Liver (tissue), 9 donors: ENCODE results near the gene GPR39. TPM values are rescaled to one million over a fixed set of nuclear protein-coding genes. Genes with fewer than 3 reads are reported as not detected.

ENCODE experiments used
- DNase-seq: peaks from one replicate; pipeline ENCODE4 v3.0.0-alpha.2; 2017; ENCODE audit warnings: low spot score
- H3K27ac ChIP-seq, 2 donors: one replicate each; pipeline ENCODE4 v1.7.0; 2013; ENCODE audit warnings: inconsistent platforms in 2 of 2, low read length in 2 of 2, control low read depth in 1 of 2, low read depth in 1 of 2, mild to moderate bottlenecking in 1 of 2
- H3K27me3 ChIP-seq, 4 donors: one replicate each; pipeline versions ENCODE4 v1.6.1 to v1.7.0; 2013; ENCODE audit warnings: low read length in 3 of 4, inconsistent platforms in 1 of 4, mild to moderate bottlenecking in 1 of 4, moderate library complexity in 1 of 4; ENCODE audit not compliant: control insufficient read depth in 4 of 4, insufficient read depth in 4 of 4
- H3K36me3 ChIP-seq, 4 donors: one replicate each; pipeline versions ENCODE4 v1.6.1 to v1.7.0; 2013; ENCODE audit warnings: low read length in 3 of 4, mild to moderate bottlenecking in 3 of 4, low read depth in 1 of 4, moderate library complexity in 1 of 4; ENCODE audit not compliant: control insufficient read depth in 4 of 4, insufficient read depth in 3 of 4
- H3K4me1 ChIP-seq, 4 donors: one replicate each; pipeline versions ENCODE4 v1.6.1 to v1.7.0; 2013; ENCODE audit warnings: low read length in 3 of 4, mild to moderate bottlenecking in 3 of 4, moderate library complexity in 1 of 4; ENCODE audit not compliant: control insufficient read depth in 4 of 4, insufficient read depth in 4 of 4
- H3K4me3 ChIP-seq, 3 donors: one replicate each; pipeline versions ENCODE4 v1.6.1 to v1.7.0; 2013; ENCODE audit warnings: low read length in 3 of 3, control low read depth in 1 of 3, low read depth in 1 of 3, mild to moderate bottlenecking in 1 of 3
- H3K9ac ChIP-seq, 2 donors: one replicate each; pipeline ENCODE4 v1.7.0; 2013; ENCODE audit warnings: low read length in 2 of 2, mild to moderate bottlenecking in 2 of 2, moderate library complexity in 2 of 2, control low read depth in 1 of 2, low read depth in 1 of 2
- H3K9me3 ChIP-seq, 4 donors: one replicate each; pipeline versions ENCODE4 v1.6.1 to v1.7.0; 2013; ENCODE audit warnings: low read length in 3 of 4; ENCODE audit not compliant: control insufficient read depth in 4 of 4
- EGR1 ChIP-seq, 2 donors: IDR thresholded peaks; 2 replicates each; pipeline ENCODE4 v1.6.1; 2016 to 2018; ENCODE audit warnings: antibody characterized with exemption in 2 of 2, low read depth in 2 of 2
- FOXA1 ChIP-seq: IDR thresholded peaks from 2 replicates; pipeline ENCODE4 v1.6.1; 2016; ENCODE audit warnings: antibody characterized with exemption
- FOXA2 ChIP-seq: IDR thresholded peaks from 2 replicates; pipeline ENCODE4 v1.6.1; 2016; ENCODE audit warnings: antibody characterized with exemption
- GABPA ChIP-seq, 2 donors: IDR thresholded peaks in 1 of 2; conservative IDR thresholded peaks in 1 of 2; 2 replicates each; pipeline ENCODE4 v1.6.1; 2016; ENCODE audit warnings: antibody characterized with exemption in 2 of 2, mild to moderate bottlenecking in 1 of 2, moderate library complexity in 1 of 2
- HNF4A ChIP-seq, 2 donors: conservative IDR thresholded peaks; 2 replicates each; pipeline ENCODE4 v1.6.1; 2016; ENCODE audit warnings: antibody characterized with exemption in 2 of 2, mild to moderate bottlenecking in 2 of 2
- HNF4G ChIP-seq: IDR thresholded peaks from 2 replicates; pipeline ENCODE4 v1.6.1; 2016; ENCODE audit warnings: antibody characterized with exemption
- JUND ChIP-seq, 2 donors: IDR thresholded peaks; 2 replicates each; pipeline ENCODE4 v1.6.1; 2016; ENCODE audit warnings: antibody characterized with exemption in 2 of 2
- NR2F2 ChIP-seq: IDR thresholded peaks from 2 replicates; pipeline ENCODE4 v1.6.1; 2016; ENCODE audit warnings: antibody characterized with exemption
- RAD21 ChIP-seq, 2 donors: IDR thresholded peaks; 2 replicates each; pipeline ENCODE4 v1.6.1; 2016; ENCODE audit warnings: antibody characterized with exemption in 2 of 2, mild to moderate bottlenecking in 2 of 2
- RXRA ChIP-seq, 2 donors: IDR thresholded peaks; 2 replicates each; pipeline ENCODE4 v1.6.1; 2017 to 2018; ENCODE audit warnings: antibody characterized with exemption in 2 of 2, mild to moderate bottlenecking in 1 of 2
- SP1 ChIP-seq: IDR thresholded peaks from 2 replicates; pipeline ENCODE4 v1.6.1; 2018; ENCODE audit warnings: antibody characterized with exemption, mild to moderate bottlenecking
- TAF1 ChIP-seq: conservative IDR thresholded peaks from 2 replicates; pipeline ENCODE4 v1.6.1; 2016; ENCODE audit warnings: antibody characterized with exemption, mild to moderate bottlenecking
- YY1 ChIP-seq: IDR thresholded peaks from 2 replicates; pipeline ENCODE4 v1.6.1; 2016; ENCODE audit warnings: antibody characterized with exemption, mild to moderate bottlenecking
- WGBS: extraction: QIAGEN DNeasy Blood & Tissue Kit; methylation state at CpG from one replicate; pipeline ENCODE4 v1.1.7; 2013; 5-methylcytosine and 5-hydroxymethylcytosine counted together
- polyA plus RNA-seq, 2 donors: library from polyadenylated mRNA; stranded (reverse) in 1 of 2; unstranded in 1 of 2; fragments of 200-250 nt in 1 of 2; fragments of >200 nt in 1 of 2; fragmentation: Nextera tagmentation in 1 of 2; extraction: Ambion mirVana in 1 of 2; gene quantifications; one replicate each; pipeline versions ENCODE4 v1.2.1 to v1.2.3, GENCODE V29; 2013 to 2015
- total RNA-seq, 2 donors: library from RNA; depleted of rRNA; stranded (reverse); fragments of >200 nt; gene quantifications; one replicate each; pipeline ENCODE4 v1.2.3, GENCODE V29; 2014
- TF ChIP-seq, protein P1 (sequence below): fragments of 150-350 bp; IDR thresholded peaks from 2 replicates; pipeline ENCODE4 v1.5.1; 2017; ENCODE audit warnings: improper control_type of control experiment, low read depth, low read length; ENCODE audit not compliant: missing input control
- TF ChIP-seq, protein P2 (sequence below): IDR thresholded peaks from 2 replicates; pipeline ENCODE4 v1.6.1; 2016; ENCODE audit warnings: antibody characterized with exemption, mild to moderate bottlenecking
- TF ChIP-seq, protein P3 (sequence below): IDR thresholded peaks from 2 replicates; pipeline ENCODE4 v1.6.1; 2016; ENCODE audit warnings: antibody characterized with exemption
- TF ChIP-seq, protein P4 (sequence below): IDR thresholded peaks from 2 replicates; pipeline ENCODE4 v1.6.1; 2016; ENCODE audit warnings: antibody characterized with exemption
- TF ChIP-seq, protein P5 (sequence below): IDR thresholded peaks from 2 replicates; pipeline ENCODE4 v1.6.1; 2016; ENCODE audit warnings: antibody characterized with exemption
- donor health status: healthy.
- donor health status: healthy.
- donor health status: healthy.
- donor health status: healthy.
- donor health status: healthy.

GPR39 gene
- total and polyA plus RNA-seq, 4 donors, result 2.2 to 13.0 (median 2.8) TPM

DNA sequence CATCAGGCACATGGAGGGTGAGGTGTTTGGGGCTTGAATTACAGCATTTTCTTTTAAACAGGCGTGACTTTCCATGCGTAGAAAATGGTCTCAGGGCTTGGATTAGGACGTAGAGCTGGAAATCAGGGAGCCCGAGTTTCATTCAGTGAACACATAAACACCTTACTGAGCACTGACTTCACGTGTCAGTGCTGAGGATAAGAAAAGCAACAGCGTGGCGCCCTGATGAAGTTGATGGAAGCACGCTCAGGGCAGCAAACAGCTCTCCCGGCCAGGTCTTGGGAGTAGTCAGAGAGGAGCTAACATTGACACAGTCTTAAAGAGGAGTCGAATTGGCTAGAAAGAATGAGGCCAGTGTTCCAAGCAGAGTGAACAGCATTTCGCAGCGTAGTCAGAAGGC, 142.7 kb downstream of the GPR39 start:
- no peak for TF ChIP-seq JUND (IDR thresholded peaks at IDR 0.05)
- TF ChIP-seq, protein P1, sequence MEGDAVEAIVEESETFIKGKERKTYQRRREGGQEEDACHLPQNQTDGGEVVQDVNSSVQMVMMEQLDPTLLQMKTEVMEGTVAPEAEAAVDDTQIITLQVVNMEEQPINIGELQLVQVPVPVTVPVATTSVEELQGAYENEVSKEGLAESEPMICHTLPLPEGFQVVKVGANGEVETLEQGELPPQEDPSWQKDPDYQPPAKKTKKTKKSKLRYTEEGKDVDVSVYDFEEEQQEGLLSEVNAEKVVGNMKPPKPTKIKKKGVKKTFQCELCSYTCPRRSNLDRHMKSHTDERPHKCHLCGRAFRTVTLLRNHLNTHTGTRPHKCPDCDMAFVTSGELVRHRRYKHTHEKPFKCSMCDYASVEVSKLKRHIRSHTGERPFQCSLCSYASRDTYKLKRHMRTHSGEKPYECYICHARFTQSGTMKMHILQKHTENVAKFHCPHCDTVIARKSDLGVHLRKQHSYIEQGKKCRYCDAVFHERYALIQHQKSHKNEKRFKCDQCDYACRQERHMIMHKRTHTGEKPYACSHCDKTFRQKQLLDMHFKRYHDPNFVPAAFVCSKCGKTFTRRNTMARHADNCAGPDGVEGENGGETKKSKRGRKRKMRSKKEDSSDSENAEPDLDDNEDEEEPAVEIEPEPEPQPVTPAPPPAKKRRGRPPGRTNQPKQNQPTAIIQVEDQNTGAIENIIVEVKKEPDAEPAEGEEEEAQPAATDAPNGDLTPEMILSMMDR, result no peak
- TF ChIP-seq EGR1 (IDR thresholded peaks at IDR 0.05; ENCODE audit: low read depth in 2 of 2), result no peak
- TF ChIP-seq, protein P2, sequence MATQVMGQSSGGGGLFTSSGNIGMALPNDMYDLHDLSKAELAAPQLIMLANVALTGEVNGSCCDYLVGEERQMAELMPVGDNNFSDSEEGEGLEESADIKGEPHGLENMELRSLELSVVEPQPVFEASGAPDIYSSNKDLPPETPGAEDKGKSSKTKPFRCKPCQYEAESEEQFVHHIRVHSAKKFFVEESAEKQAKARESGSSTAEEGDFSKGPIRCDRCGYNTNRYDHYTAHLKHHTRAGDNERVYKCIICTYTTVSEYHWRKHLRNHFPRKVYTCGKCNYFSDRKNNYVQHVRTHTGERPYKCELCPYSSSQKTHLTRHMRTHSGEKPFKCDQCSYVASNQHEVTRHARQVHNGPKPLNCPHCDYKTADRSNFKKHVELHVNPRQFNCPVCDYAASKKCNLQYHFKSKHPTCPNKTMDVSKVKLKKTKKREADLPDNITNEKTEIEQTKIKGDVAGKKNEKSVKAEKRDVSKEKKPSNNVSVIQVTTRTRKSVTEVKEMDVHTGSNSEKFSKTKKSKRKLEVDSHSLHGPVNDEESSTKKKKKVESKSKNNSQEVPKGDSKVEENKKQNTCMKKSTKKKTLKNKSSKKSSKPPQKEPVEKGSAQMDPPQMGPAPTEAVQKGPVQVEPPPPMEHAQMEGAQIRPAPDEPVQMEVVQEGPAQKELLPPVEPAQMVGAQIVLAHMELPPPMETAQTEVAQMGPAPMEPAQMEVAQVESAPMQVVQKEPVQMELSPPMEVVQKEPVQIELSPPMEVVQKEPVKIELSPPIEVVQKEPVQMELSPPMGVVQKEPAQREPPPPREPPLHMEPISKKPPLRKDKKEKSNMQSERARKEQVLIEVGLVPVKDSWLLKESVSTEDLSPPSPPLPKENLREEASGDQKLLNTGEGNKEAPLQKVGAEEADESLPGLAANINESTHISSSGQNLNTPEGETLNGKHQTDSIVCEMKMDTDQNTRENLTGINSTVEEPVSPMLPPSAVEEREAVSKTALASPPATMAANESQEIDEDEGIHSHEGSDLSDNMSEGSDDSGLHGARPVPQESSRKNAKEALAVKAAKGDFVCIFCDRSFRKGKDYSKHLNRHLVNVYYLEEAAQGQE, result no peak
- no peak for TF ChIP-seq HNF4G
- TF ChIP-seq FOXA2, result no peak
- no peak for TF ChIP-seq HNF4A (conservative IDR thresholded peaks at IDR 0.05)
- TF ChIP-seq YY1, result no peak
- no peak for TF ChIP-seq NR2F2
- no peak for TF ChIP-seq RXRA (IDR thresholded peaks at IDR 0.05)
- TF ChIP-seq, protein P3, sequence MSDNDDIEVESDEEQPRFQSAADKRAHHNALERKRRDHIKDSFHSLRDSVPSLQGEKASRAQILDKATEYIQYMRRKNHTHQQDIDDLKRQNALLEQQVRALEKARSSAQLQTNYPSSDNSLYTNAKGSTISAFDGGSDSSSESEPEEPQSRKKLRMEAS, result no peak
- TF ChIP-seq TAF1, result no peak
- TF ChIP-seq SP1, result no peak
- TF ChIP-seq, protein P4, sequence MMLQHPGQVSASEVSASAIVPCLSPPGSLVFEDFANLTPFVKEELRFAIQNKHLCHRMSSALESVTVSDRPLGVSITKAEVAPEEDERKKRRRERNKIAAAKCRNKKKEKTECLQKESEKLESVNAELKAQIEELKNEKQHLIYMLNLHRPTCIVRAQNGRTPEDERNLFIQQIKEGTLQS, result no peak
- no peak for TF ChIP-seq GABPA (IDR thresholded peaks at IDR 0.05 in 1 of 2, conservative IDR thresholded peaks at IDR 0.05 in 1 of 2)
- Histone ChIP-seq H3K27me3 (no peaks in the 10 kb centered on the region), H3K9ac (no peak overlapping the region), H3K4me3 (no peak overlapping the region), H3K36me3 (no peaks in the 10 kb centered on the region), H3K4me1 (peaks cover 2 to 18% (median 12%) of the 10 kb centered on the region in 4 donors), H3K9me3 (no peaks in the 10 kb centered on the region), H3K27ac (no peak overlapping the region)
- DNase-seq, result no peak
- 94% methylated on average over 12 of the region's 12 CpGs for WGBS

DNA sequence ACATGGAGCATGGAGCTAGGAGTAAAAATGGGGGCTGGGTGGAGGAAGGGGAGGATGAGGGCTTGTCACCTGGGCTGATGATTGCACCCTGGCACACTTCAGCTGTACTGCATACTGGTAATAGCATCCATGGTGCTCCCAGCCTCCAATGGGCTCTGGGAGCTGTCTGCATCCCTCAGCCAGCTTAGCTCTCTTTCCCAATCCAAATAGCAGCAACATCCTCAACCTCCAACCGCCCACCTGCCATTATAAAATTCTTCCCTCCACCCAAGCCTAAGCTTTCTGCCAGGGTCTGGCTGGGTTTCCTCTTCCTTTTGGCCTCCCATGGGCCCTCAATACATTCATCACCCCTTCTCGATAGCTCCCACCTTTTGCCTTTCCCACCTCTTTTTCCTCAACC, 143.3 kb downstream of the GPR39 start:
- Histone ChIP-seq H3K27ac (no peak overlapping the region), H3K4me1 (peaks cover 2 to 18% (median 12%) of the 10 kb centered on the region in 4 donors), H3K9ac (no peak overlapping the region), H3K4me3 (no peak overlapping the region), H3K27me3 (no peaks in the 10 kb centered on the region), H3K36me3 (no peaks in the 10 kb centered on the region), H3K9me3 (no peaks in the 10 kb centered on the region)
- 93% methylated on average over 2 of the region's 2 CpGs for WGBS
- DNase-seq, result no peak
- TF ChIP-seq YY1 (no peak), RAD21 (IDR thresholded peaks at IDR 0.05) (no peak), NR2F2 (no peak), FOXA1 (no peak), TAF1 (no peak), EGR1 (IDR thresholded peaks at IDR 0.05; ENCODE audit: low read depth in 2 of 2) (no peak), HNF4G (no peak), GABPA (IDR thresholded peaks at IDR 0.05 in 1 of 2, conservative IDR thresholded peaks at IDR 0.05 in 1 of 2) (no peak)
- TF ChIP-seq, protein P4, result no peak
- TF ChIP-seq, protein P2, result no peak
- TF ChIP-seq, protein P1, result no peak
- TF ChIP-seq, protein P5, sequence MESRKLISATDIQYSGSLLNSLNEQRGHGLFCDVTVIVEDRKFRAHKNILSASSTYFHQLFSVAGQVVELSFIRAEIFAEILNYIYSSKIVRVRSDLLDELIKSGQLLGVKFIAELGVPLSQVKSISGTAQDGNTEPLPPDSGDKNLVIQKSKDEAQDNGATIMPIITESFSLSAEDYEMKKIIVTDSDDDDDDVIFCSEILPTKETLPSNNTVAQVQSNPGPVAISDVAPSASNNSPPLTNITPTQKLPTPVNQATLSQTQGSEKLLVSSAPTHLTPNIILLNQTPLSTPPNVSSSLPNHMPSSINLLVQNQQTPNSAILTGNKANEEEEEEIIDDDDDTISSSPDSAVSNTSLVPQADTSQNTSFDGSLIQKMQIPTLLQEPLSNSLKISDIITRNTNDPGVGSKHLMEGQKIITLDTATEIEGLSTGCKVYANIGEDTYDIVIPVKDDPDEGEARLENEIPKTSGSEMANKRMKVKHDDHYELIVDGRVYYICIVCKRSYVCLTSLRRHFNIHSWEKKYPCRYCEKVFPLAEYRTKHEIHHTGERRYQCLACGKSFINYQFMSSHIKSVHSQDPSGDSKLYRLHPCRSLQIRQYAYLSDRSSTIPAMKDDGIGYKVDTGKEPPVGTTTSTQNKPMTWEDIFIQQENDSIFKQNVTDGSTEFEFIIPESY, result no peak
